Mucosa of rectum (tissue), 2 donors: Measurements from ENCODE around the gene IKZF2.

Experiments
- H3K27ac ChIP-seq, 2 donors: one replicate each; pipeline ENCODE4 v1.7.0; 2013; ENCODE audit warnings: inconsistent platforms in 2 of 2, low read depth in 2 of 2, low read length in 2 of 2
- H3K27me3 ChIP-seq, 2 donors: one replicate each; pipeline ENCODE4 v1.7.0; 2013; ENCODE audit warnings: low read length in 2 of 2; ENCODE audit not compliant: control insufficient read depth in 2 of 2, insufficient read depth in 2 of 2
- H3K36me3 ChIP-seq, 2 donors: one replicate each; pipeline ENCODE4 v1.7.0; 2013; ENCODE audit warnings: low read length in 2 of 2; ENCODE audit not compliant: control insufficient read depth in 2 of 2, insufficient read depth in 2 of 2
- H3K4me1 ChIP-seq, 2 donors: one replicate each; pipeline ENCODE4 v1.7.0; 2013; ENCODE audit warnings: low read length in 2 of 2, mild to moderate bottlenecking in 1 of 2; ENCODE audit not compliant: control insufficient read depth in 2 of 2, insufficient read depth in 2 of 2
- H3K4me3 ChIP-seq, 2 donors: one replicate each; pipeline ENCODE4 v1.7.0; 2013; ENCODE audit warnings: low read length in 2 of 2
- H3K9ac ChIP-seq, 2 donors: one replicate each; pipeline ENCODE4 v1.7.0; 2013; ENCODE audit warnings: low read length in 2 of 2, low read depth in 1 of 2, mild to moderate bottlenecking in 1 of 2
- H3K9me3 ChIP-seq, 2 donors: one replicate each; pipeline ENCODE4 v1.7.0; 2013; ENCODE audit warnings: low read length in 2 of 2; ENCODE audit not compliant: control insufficient read depth in 2 of 2
- donor health status: healthy.
- donor health status: Normal muscosa, but diverticular disease.

The IKZF2 gene

DNA sequence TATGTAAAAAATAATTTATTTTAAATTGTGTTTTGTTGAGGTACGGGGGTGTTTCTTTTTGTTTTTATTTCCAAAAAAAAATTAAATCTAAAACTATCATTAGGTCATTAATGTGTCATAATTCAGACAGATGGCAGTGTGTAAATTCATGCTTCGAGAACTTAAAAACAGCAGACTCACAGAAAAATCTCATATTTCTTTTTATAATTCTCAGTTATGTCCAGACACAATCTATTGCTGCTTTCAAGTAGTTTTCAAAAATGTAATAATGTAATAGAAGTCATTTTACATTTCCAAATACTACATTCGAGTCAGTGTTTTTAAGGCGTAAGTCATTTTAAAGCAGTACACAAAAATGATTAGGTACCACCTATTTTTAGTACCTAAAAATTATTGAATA lies 14.3 kb downstream of the IKZF2 start:
- Histone ChIP-seq H3K27me3 (no peaks in the 10 kb centered on the region), H3K9ac (no peak overlapping the region), H3K4me3 (no peak overlapping the region), H3K4me1 (no peaks in the 10 kb centered on the region), H3K9me3 (no peaks in the 10 kb centered on the region), H3K27ac (no peak overlapping the region), H3K36me3 (no peaks in the 10 kb centered on the region)

DNA sequence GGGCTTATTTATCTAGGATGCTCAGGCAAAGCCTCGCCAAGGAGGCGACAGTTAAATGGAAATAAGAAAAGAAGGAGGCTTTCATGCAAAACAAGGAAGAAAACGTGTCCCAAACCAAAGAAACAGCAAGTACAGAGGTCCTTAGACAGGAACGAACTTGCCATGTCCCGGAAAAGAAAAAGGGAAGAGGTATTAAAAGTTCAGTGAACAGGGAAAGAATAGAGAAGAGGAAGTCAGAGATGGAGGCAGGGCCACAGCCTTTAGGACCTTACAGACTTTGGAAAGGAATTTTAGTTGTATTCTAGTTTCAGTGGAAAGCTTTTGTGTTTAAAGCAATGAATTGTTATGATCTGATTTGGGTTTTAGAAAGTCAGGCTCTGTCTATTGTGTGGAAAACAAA lies 22.1 kb downstream of the IKZF2 start:
- Histone ChIP-seq H3K4me3 (no peak overlapping the region), H3K9me3 (no peaks in the 10 kb centered on the region), H3K4me1 (no peaks in the 10 kb centered on the region), H3K27ac (no peak overlapping the region), H3K9ac (no peak overlapping the region), H3K27me3 (no peaks in the 10 kb centered on the region), H3K36me3 (no peaks in the 10 kb centered on the region)

DNA sequence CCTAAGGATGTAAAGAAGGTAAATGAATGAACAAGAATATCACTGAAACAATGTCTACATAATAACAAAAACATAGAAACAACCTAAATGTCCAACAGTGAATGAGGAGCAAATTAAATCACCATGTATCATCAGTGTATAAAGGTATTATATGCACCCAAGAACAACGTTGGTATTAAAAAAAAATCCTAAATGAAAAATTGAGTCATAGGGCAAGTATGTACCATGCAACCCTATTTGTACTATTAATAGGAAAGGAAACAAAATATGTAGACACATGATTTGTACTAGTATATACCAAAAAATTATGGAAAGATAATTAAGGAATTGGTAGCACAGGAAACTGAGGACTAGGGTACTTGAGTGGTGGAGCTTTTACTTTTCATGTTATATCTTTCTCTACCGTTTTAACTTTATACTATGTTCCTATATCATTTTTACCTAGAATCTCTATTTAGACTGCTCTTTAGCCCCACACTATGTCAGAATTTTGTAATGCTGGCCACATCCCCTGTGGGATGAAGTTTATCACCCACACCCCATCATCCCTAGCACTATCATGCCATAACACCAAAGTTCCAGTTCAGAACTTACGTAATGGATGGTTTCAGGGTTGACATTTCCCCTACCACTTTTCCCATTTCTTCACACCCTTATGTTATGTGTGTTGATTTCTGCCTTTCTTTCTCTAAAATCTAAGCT lies 25.6 kb downstream of the IKZF2 start:
- no peaks in the 10 kb centered on the region for H3K9me3 ChIP-seq
- H3K36me3 ChIP-seq = no peaks in the 10 kb centered on the region
- peaks cover 0 to 5% of the 10 kb centered on the region in 2 donors for H3K4me1 ChIP-seq
- no peak overlapping the region for H3K27ac ChIP-seq
- no peak overlapping the region for H3K9ac ChIP-seq
- H3K27me3 ChIP-seq = no peaks in the 10 kb centered on the region
- H3K4me3 ChIP-seq = no peak overlapping the region

DNA sequence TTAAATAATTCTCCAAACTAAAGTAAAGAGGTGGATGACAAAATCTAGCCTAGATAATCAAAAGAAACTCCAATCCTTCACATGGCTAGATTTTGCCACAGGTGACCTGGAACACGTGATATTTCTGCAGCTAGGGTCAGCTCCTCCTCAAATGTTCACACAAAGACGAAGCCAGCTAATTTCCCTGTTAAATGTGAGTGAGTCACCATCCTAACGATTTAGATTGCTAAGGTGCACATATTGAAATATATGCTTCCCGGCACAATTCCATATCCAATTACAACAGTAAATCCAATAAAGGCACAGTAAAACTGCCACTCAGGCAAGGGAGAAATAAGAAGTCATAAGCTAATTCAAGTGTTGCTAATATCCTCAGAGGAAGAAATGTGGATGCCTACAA lies 28.7 kb downstream of the IKZF2 start:
- Histone ChIP-seq H3K36me3 (no peaks in the 10 kb centered on the region), H3K27me3 (no peaks in the 10 kb centered on the region), H3K4me3 (no peak overlapping the region), H3K27ac (no peak overlapping the region), H3K9ac (no peak overlapping the region), H3K4me1 (peaks cover 0 to 5% of the 10 kb centered on the region in 2 donors), H3K9me3 (no peaks in the 10 kb centered on the region)

DNA sequence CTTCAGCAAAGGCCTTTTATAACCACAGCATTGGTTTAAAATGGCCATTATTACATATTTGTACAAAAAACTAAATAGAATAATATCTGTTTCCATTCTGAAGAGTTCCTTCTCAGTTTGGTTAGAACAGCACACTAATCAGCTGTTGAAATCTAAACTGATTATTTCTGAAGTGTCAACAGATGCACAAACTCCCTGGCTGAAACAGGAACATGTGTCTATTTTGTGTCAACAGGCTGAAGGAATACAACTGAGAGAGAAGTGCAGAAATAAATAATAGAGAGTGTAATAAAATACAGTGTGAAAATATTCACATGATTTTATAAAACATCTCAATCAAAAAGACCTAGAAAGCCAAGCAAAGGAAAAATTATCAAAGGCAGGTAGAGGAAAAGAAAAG lies 29.7 kb downstream of the IKZF2 start:
- Histone ChIP-seq H3K36me3 (no peaks in the 10 kb centered on the region), H3K4me1 (peaks cover 0 to 5% of the 10 kb centered on the region in 2 donors), H3K4me3 (no peak overlapping the region), H3K27ac (no peak overlapping the region), H3K9me3 (no peaks in the 10 kb centered on the region), H3K9ac (no peak overlapping the region), H3K27me3 (no peaks in the 10 kb centered on the region)

DNA sequence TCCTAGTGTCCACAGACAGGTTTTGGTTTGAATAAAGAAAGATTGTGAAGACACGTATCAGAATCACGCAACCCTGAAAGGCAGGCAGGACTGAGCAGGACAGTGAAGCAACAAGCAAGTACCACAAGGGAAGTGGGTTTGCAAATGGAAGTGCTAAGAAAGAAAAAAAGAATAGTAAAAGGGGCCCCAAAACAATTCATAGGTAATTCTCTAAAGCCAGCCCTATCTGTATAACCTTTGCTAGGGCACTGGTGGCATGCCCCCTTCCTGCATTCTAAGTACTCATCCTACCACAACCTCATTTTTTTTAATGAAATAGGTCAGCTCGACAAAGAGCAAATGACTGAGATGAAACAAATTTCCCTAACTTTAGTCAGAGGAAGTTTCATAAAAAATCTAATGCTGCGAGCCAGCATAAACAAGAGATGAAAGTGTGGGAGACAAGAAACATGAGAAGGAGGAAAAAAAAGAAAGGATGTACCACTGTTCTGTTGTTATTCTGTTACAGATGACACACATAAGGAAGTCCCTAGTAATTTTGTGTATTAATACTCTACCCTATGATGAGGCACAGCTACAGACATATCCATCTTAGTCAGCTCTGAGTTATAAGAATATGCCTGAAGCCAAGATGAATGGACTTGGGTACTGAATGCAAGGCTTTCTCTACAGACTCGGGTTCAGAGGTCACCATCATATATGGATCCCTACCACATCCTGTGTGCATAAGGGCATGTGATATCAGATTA lies 32.2 kb downstream of the IKZF2 start:
- H3K4me3 ChIP-seq = no peak overlapping the region

DNA sequence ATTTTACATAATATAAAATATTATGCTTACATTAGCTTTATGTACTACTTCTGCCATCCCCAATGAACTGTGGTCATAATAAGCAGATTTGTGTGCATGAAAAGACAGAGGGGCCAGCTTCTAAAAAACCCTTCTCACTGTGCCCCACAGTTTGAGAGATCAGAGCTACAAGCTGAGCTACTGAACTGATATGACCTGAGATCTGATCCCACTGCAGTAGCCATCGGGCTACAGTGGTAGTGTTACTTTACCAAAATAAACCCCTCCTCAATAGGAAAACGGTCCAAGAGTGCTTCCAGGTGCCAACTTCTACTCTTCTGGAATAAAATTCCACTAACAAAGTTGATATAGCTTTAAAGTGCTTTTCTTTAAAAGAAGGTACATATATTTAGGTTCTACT lies 43.1 kb downstream of the IKZF2 start:
- no peaks in the 10 kb centered on the region for H3K9me3 ChIP-seq
- no peaks in the 10 kb centered on the region for H3K27me3 ChIP-seq
- H3K36me3 ChIP-seq = no peaks in the 10 kb centered on the region
- H3K4me1 ChIP-seq = peaks cover 0 to 5% of the 10 kb centered on the region in 2 donors
- H3K27ac ChIP-seq = no peak overlapping the region
- H3K9ac ChIP-seq = no peak overlapping the region
- no peak overlapping the region for H3K4me3 ChIP-seq

More for the DNA sequence above, 32.2 kb downstream of the IKZF2 start:
- Histone ChIP-seq H3K36me3 (no peaks in the 10 kb centered on the region), H3K4me1 (peaks cover 0 to 5% of the 10 kb centered on the region in 2 donors), H3K27ac (no peak overlapping the region), H3K27me3 (no peaks in the 10 kb centered on the region), H3K9me3 (no peaks in the 10 kb centered on the region), H3K9ac (no peak overlapping the region)

DNA sequence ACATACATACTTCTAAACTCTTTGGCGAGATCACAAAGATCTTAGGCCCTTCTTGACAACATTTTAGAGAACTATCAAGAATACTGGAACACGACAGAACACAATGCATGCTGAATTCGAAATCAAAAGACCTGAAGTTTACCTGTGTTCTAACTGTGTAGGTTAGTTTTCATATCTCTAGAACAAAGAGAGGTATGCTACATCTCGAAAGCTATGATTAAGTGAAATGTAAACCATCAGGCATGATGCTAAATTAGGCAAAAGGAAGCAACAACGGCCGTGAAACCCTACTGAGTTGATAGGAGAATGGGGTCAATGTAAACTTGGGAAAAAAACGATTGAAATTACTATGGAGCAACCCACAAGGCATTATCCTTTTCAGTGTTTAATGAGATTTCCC lies 43.7 kb downstream of the IKZF2 start:
- Histone ChIP-seq H3K36me3 (no peaks in the 10 kb centered on the region), H3K9ac (no peak overlapping the region), H3K9me3 (no peaks in the 10 kb centered on the region), H3K4me3 (no peak overlapping the region), H3K27ac (no peak overlapping the region), H3K27me3 (no peaks in the 10 kb centered on the region), H3K4me1 (peaks cover 0 to 5% of the 10 kb centered on the region in 2 donors)

DNA sequence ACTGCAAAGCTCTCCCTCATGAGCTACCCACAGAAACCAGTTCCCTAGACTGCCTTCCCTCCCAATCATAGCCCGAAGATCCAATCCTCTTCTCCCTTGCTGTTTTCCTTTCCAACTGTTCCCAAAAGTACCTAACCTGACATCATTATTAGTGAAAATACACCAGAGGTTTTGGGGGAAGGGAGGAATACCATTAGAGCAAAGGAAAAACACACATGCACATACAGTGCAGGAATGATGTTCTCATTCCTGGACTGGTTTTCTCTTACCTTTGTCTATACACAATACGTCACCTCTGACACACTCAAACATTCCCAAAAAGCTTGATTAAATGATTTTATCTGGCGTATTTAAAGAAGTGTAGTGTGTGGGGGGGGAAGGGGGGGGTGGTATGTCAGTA lies 46.2 kb downstream of the IKZF2 start:
- Histone ChIP-seq H3K36me3 (no peaks in the 10 kb centered on the region), H3K4me3 (no peak overlapping the region), H3K27me3 (no peaks in the 10 kb centered on the region), H3K9me3 (no peaks in the 10 kb centered on the region), H3K27ac (no peak overlapping the region), H3K9ac (no peak overlapping the region), H3K4me1 (peaks cover 0 to 5% of the 10 kb centered on the region in 2 donors)

DNA sequence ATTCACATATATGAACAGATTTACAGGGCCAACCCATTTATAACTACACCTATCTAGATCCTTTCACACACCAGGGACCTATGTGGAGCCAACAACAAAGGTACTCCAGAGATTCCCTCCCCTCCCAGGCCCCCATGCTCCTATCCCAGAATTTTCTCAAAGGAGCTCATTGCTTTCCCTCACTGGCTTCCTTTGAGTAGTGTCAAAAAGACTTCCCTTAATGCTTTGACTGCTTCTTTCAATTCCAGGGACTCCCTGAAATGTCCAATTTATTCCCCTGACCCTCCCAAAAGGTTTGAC lies 46.6 kb downstream of the IKZF2 start:
- H3K36me3 ChIP-seq = no peaks in the 10 kb centered on the region
- peaks cover 0 to 5% of the 10 kb centered on the region in 2 donors for H3K4me1 ChIP-seq
- H3K9ac ChIP-seq = no peak overlapping the region
- no peaks in the 10 kb centered on the region for H3K27me3 ChIP-seq
- H3K27ac ChIP-seq = no peak overlapping the region
- no peaks in the 10 kb centered on the region for H3K9me3 ChIP-seq
- H3K4me3 ChIP-seq = no peak overlapping the region
